Naive thymus-derived CD8-positive, alpha-beta T cell (primary cell): ENCODE results near the gene TYROBP. TPM values are rescaled to one million over a fixed set of nuclear protein-coding genes. Genes with fewer than 3 reads are reported as not detected.
A peak's percentile ranks its signal among the peaks of the same experiment; 100 is the strongest.
"Not testable (repeated sequence)": the region's sequence is repeated elsewhere in the genome, so short reads cannot be mapped to it uniquely, and the experiment has no call there.

Experiments
- ATAC-seq, 2 donors: fragments of 150-1000 bp; cut with Tn5 transposase in 1 of 2; sonication (Bioruptor Pico), chemical (Tn5 transposase) in 1 of 2; 1 replicate in 1 of 2; 2 replicates in 1 of 2; pipeline ENCODE4 v1.10.0; 2021; ENCODE audit warnings: mild to moderate bottlenecking in 2 of 2, moderate library complexity in 2 of 2
- POLR2A ChIA-PET: fragments of 350-600 bp; sonication (Branson Sonifier 250); formaldehyde crosslinking; loops from one replicate; lab custom pipeline; 2021; ENCODE audit warnings: antibody characterized with exemption; lab: Charles Lee
- DNase-seq, 10 donors: peaks; one replicate each; pipeline versions ENCODE4 v3.0.0 to v3.0.0-alpha.2; 2020 to 2022
- H3K27ac Mint-ChIP-seq, 10 donors: one replicate each; pipeline ENCODE4 v1.8.0; 2020 to 2022; ENCODE audit warnings: mild to moderate bottlenecking in 10 of 10, mixed read lengths in 10 of 10, moderate library complexity in 4 of 10, inconsistent platforms in 1 of 10
- H3K27me3 Mint-ChIP-seq, 5 donors: one replicate each; pipeline ENCODE4 v1.8.0; 2021 to 2022; ENCODE audit warnings: mixed read lengths in 5 of 5
- H3K36me3 Mint-ChIP-seq, 3 donors: one replicate each; pipeline ENCODE4 v1.8.0; 2020 to 2022; ENCODE audit warnings: mixed read lengths in 3 of 3, mild to moderate bottlenecking in 2 of 3, inconsistent platforms in 1 of 3
- H3K4me1 Mint-ChIP-seq, 4 donors: one replicate each; pipeline ENCODE4 v1.8.0; 2021 to 2022; ENCODE audit warnings: mixed read lengths in 4 of 4
- H3K4me3 Mint-ChIP-seq, 10 donors: one replicate each; pipeline ENCODE4 v1.8.0; 2020 to 2022; ENCODE audit warnings: mild to moderate bottlenecking in 10 of 10, mixed read lengths in 10 of 10, moderate library complexity in 6 of 10, inconsistent platforms in 1 of 10
- H3K9me3 Mint-ChIP-seq, 9 donors: one replicate each; pipeline ENCODE4 v1.8.0; 2020 to 2022; ENCODE audit warnings: mixed read lengths in 9 of 9, mild to moderate bottlenecking in 3 of 9, inconsistent platforms in 1 of 9, moderate library complexity in 1 of 9
- polyA plus RNA-seq, 3 donors: library from polyadenylated mRNA; unstranded; fragments of 300-500 nt; fragmentation: Illumina TruSeq; gene quantifications; one replicate each; pipeline ENCODE4 v1.2.3, GENCODE V29; 2021
- total RNA-seq, 8 experiments: library from RNA in 2 of 8; stranded (reverse) in 2 of 8; gene quantifications; one replicate each; pipeline ENCODE4 v1.2.3 and lab custom pipeline; 2021 to 2026

The TYROBP gene
- total and polyA plus RNA-seq, 5 experiments from 2014 or later: 3.1 to 72.6 (median 5.6) TPM

GRCh38 chr19:35885225-35885738, 22.8 kb downstream of the TYROBP start:
- peak overlapping the region in 6 of 10 donors; percentile 19 to 79 (median 70) for H3K27ac Mint-ChIP-seq
- H3K36me3 Mint-ChIP-seq: peaks cover 8 to 45% (median 17%) of the 10 kb centered on the region in 3 donors
- DNase-seq: no peak
- POLR2A ChIA-PET: interaction anchor here (0.6 to 2.0 kb wide), 4 partner anchors 11 to 88 kb away, joined by 3 to 8 read pairs (median 4); no protein-coding TSS in a partner anchor
- H3K9me3 Mint-ChIP-seq: no peaks in the 10 kb centered on the region
- H3K4me1 Mint-ChIP-seq: peaks cover 6 to 17% (median 10%) of the 10 kb centered on the region in 4 donors
- ATAC-seq: no peak
- no peak overlapping the region for H3K4me3 Mint-ChIP-seq
- H3K27me3 Mint-ChIP-seq: peaks cover 0 to under 1% (median 0%) of the 10 kb centered on the region in 5 donors

- Mint-ChIP-seq H3K4me3 (no peak overlapping the region), H3K9me3 (peaks cover 0 to 3% (median 0%) of the 10 kb centered on the region in 9 donors), H3K27ac (peak overlapping the region in 4 of 10 donors; percentile 7 to 68 (median 38)), H3K27me3 (peaks cover 2 to 14% (median 8%) of the 10 kb centered on the region in 5 donors), H3K36me3 (peaks cover 8 to 32% (median 11%) of the 10 kb centered on the region in 3 donors), H3K4me1 (peaks cover 6 to 26% (median 16%) of the 10 kb centered on the region in 4 donors)
- DNase-seq (no peak), ATAC-seq (peak in 1 of 2 donors; percentile 22)
- POLR2A ChIA-PET: interaction anchor here (0.7 to 4.8 kb wide), 6 partner anchors 11 to 166 kb away, joined by 3 to 58 read pairs (median 7); partner anchors contain the start of genes HCST and NFKBID
Observed at GRCh38 chr19:35883882-35884281, 24.2 kb downstream of the TYROBP start.

GRCh38 chr19:35882114-35882832, 25.8 kb downstream of the TYROBP start:
- Mint-ChIP-seq H3K4me3 (no peak overlapping the region), H3K27ac (peak overlapping the region in 1 of 10 donors; percentile 67), H3K36me3 (peaks cover 0 to 16% (median 2%) of the 10 kb centered on the region in 3 donors), H3K9me3 (peaks cover 0 to 3% (median 0%) of the 10 kb centered on the region in 9 donors), H3K4me1 (peaks cover 6 to 17% (median 13%) of the 10 kb centered on the region in 4 donors), H3K27me3 (peaks cover 5 to 30% (median 18%) of the 10 kb centered on the region in 5 donors)
- peak in 8 of 10 donors; percentile 22 to 77 (median 52) for DNase-seq
- POLR2A ChIA-PET: interaction anchor here (0.5 to 4.8 kb wide), 8 partner anchors 9 to 76 kb away, joined by 3 to 58 read pairs (median 4); partner anchors contain the start of genes HCST and NFKBID
- ATAC-seq: peak; percentile 51 to 61

GRCh38 chr19:35879770-35880317, 28.3 kb downstream of the TYROBP start:
- POLR2A ChIA-PET: interaction anchor here (0.7 to 4.8 kb wide), 3 partner anchors 21 to 73 kb away, joined by 3 to 58 read pairs (median 8); partner anchors contain the start of gene NFKBID
- Mint-ChIP-seq H3K4me3 (no peak overlapping the region), H3K27ac (peak overlapping the region in 1 of 10 donors; percentile 75), H3K36me3 (peaks cover 0 to 2% (median 0%) of the 10 kb centered on the region in 3 donors), H3K27me3 (peaks cover 10 to 52% (median 29%) of the 10 kb centered on the region in 5 donors), H3K9me3 (peaks cover 0 to 3% (median 0%) of the 10 kb centered on the region in 9 donors), H3K4me1 (peaks cover 5 to 17% (median 11%) of the 10 kb centered on the region in 4 donors)
- ATAC-seq (peak; percentile 64 to 70), DNase-seq (peak; percentile 48 to 87 (median 60))

- H3K4me1 Mint-ChIP-seq: peaks cover 5 to 17% (median 11%) of the 10 kb centered on the region in 4 donors
- H3K27ac Mint-ChIP-seq: no peak overlapping the region
- DNase-seq (no peak), ATAC-seq (no peak)
- H3K36me3 Mint-ChIP-seq: peaks cover 0 to 2% (median 0%) of the 10 kb centered on the region in 3 donors
- H3K27me3 Mint-ChIP-seq: peaks cover 11 to 60% (median 33%) of the 10 kb centered on the region in 5 donors
- H3K9me3 Mint-ChIP-seq: peaks cover 0 to 3% (median 0%) of the 10 kb centered on the region in 9 donors
- H3K4me3 Mint-ChIP-seq: no peak overlapping the region
- POLR2A ChIA-PET: interaction anchor here (0.7 kb wide), 1 partner anchor 74 kb away, joined by 3 read pairs; no protein-coding TSS in a partner anchor
Observed at GRCh38 chr19:35879068-35879467, 29.0 kb downstream of the TYROBP start.

GRCh38 chr19:35874392-35874930, 33.6 kb downstream of the TYROBP start:
- Mint-ChIP-seq H3K27ac (no peak overlapping the region), H3K9me3 (peaks cover 0 to under 1% (median 0%) of the 10 kb centered on the region in 9 donors), H3K4me1 (peaks cover 8 to 16% (median 10%) of the 10 kb centered on the region in 4 donors), H3K27me3 (peaks cover 16 to 92% (median 56%) of the 10 kb centered on the region in 5 donors), H3K36me3 (peaks cover 0 to 2% (median 2%) of the 10 kb centered on the region in 3 donors), H3K4me3 (no peak overlapping the region)
- no peak for ATAC-seq
- POLR2A ChIA-PET: no interaction called here
- no peak for DNase-seq

GRCh38 chr19:35872180-35872579, 35.9 kb downstream of the TYROBP start:
- peaks cover 12 to 32% (median 17%) of the 10 kb centered on the region in 4 donors for H3K4me1 Mint-ChIP-seq
- H3K36me3 Mint-ChIP-seq: peaks cover 0 to 2% (median 2%) of the 10 kb centered on the region in 3 donors
- no peak for ATAC-seq

GRCh38 chr19:35871611-35872010, 36.5 kb downstream of the TYROBP start:
- no peak overlapping the region for H3K4me3 Mint-ChIP-seq
- H3K27ac Mint-ChIP-seq: peak overlapping the region in 1 of 10 donors; percentile 51
- no peaks in the 10 kb centered on the region for H3K9me3 Mint-ChIP-seq
- H3K27me3 Mint-ChIP-seq: peaks cover 13 to 84% (median 50%) of the 10 kb centered on the region in 5 donors
- peaks cover 0 to 2% (median 2%) of the 10 kb centered on the region in 3 donors for H3K36me3 Mint-ChIP-seq
- POLR2A ChIA-PET: no interaction called here
- DNase-seq (peak in 1 of 10 donors; percentile 46), ATAC-seq (no peak)
- peaks cover 12 to 32% (median 17%) of the 10 kb centered on the region in 4 donors for H3K4me1 Mint-ChIP-seq

More at GRCh38 chr19:35872180-35872579, 35.9 kb downstream of the TYROBP start:
- POLR2A ChIA-PET: no interaction called here
- peak overlapping the region in 1 of 10 donors; percentile 51 for H3K27ac Mint-ChIP-seq
- no peaks in the 10 kb centered on the region for H3K9me3 Mint-ChIP-seq
- no peak for DNase-seq
- no peak overlapping the region for H3K4me3 Mint-ChIP-seq
- H3K27me3 Mint-ChIP-seq: peaks cover 13 to 86% (median 50%) of the 10 kb centered on the region in 5 donors

- Mint-ChIP-seq H3K4me3 (no peak overlapping the region), H3K4me1 (peaks cover 14 to 32% (median 17%) of the 10 kb centered on the region in 4 donors), H3K27me3 (peaks cover 9 to 83% (median 49%) of the 10 kb centered on the region in 5 donors), H3K9me3 (no peaks in the 10 kb centered on the region), H3K36me3 (peaks cover 0 to 2% (median 0%) of the 10 kb centered on the region in 3 donors), H3K27ac (peak overlapping the region in 1 of 10 donors; percentile 19)
- no peak for ATAC-seq
- DNase-seq: peak in 1 of 10 donors; percentile 30
- POLR2A ChIA-PET: no interaction called here
Observed at GRCh38 chr19:35870798-35871197, 37.3 kb downstream of the TYROBP start.

- Mint-ChIP-seq H3K4me1 (peaks cover 14 to 32% (median 17%) of the 10 kb centered on the region in 4 donors), H3K27me3 (peaks cover 12 to 85% (median 55%) of the 10 kb centered on the region in 5 donors), H3K4me3 (peak overlapping the region; percentile 61 to 88 (median 78)), H3K27ac (peak overlapping the region in 4 of 10 donors; percentile 44 to 75 (median 68))
- ATAC-seq, H3K36me3 Mint-ChIP-seq, POLR2A ChIA-PET, H3K9me3 Mint-ChIP-seq: not testable (repeated sequence)
- peak in 1 of 10 donors; percentile 32 for DNase-seq
Observed at GRCh38 chr19:35870124-35870736, 37.9 kb downstream of the TYROBP start.
